Endometrial microvascular endothelial cells (primary cell): ENCODE measurements around the gene TRIM14. TPM values are rescaled to one million over a fixed set of nuclear protein-coding genes. Genes with fewer than 3 reads are reported as not detected.
"Not testable (repeated sequence)": the region's sequence is repeated elsewhere in the genome, so short reads cannot be mapped to it uniquely, and the experiment has no call there.

Experiments
- in situ Hi-C: cut with HindIII; loops from 2 replicates; pipeline ENCODE4 v1.10.0; 2017; ENCODE audit warnings: low sequenced_read_pairs, low pct_unique_long_range_greater_than_20kb; ENCODE audit errors: inconsistent ontology term
- total RNA-seq: library from RNA; depleted of rRNA; stranded (reverse); fragments of >200 nt; gene quantifications from one replicate; pipeline ENCODE4 v1.2.3, GENCODE V29; 2015; ENCODE audit errors: inconsistent ontology term

The TRIM14 gene
- total RNA-seq, 1 donor from 2014 or later = 17.1 TPM

- in situ Hi-C loops = no loop called here
These were observed 24.0 kb upstream of the TRIM14 start for GRCh38 chr9:98142925-98143481.

- in situ Hi-C loops = no loop called here
These were observed 23.3 kb upstream of the TRIM14 start for GRCh38 chr9:98142182-98142907.

- in situ Hi-C loops = no loop called here
These were observed 21.5 kb upstream of the TRIM14 start for GRCh38 chr9:98140503-98140902.

GRCh38 chr9:98136489-98136888 lies 17.5 kb upstream of the TRIM14 start:
- in situ Hi-C loops = no loop called here

- in situ Hi-C loops = no loop called here
These were observed 16.9 kb upstream of the TRIM14 start for GRCh38 chr9:98135938-98136337.

- in situ Hi-C loops = no loop called here
These were observed 16.5 kb upstream of the TRIM14 start for GRCh38 chr9:98135558-98135934.

GRCh38 chr9:98134702-98135557 lies 15.9 kb upstream of the TRIM14 start:
- in situ Hi-C loops = no loop called here

- in situ Hi-C loops = no loop called here
These were observed 14.0 kb upstream of the TRIM14 start for GRCh38 chr9:98132806-98133631.

- in situ Hi-C loops = no loop called here
These were observed 13.1 kb upstream of the TRIM14 start for GRCh38 chr9:98132158-98132557.

GRCh38 chr9:98130576-98131228 lies 11.7 kb upstream of the TRIM14 start:
- in situ Hi-C loops = no loop called here

GRCh38 chr9:98130060-98130459 lies 11.0 kb upstream of the TRIM14 start:
- in situ Hi-C loops = not testable (repeated sequence)

- in situ Hi-C loops = no loop called here
These were observed 10.4 kb upstream of the TRIM14 start for GRCh38 chr9:98129451-98129881.

- in situ Hi-C loops = no loop called here
These were observed 9.3 kb upstream of the TRIM14 start for GRCh38 chr9:98128316-98128715.

- in situ Hi-C loops = no loop called here
These were observed 8.2 kb upstream of the TRIM14 start for GRCh38 chr9:98127226-98127625.

GRCh38 chr9:98124637-98125426 lies 5.8 kb upstream of the TRIM14 start:
- in situ Hi-C loops = no loop called here

- in situ Hi-C loops = not testable (repeated sequence)
These were observed 5.1 kb upstream of the TRIM14 start for GRCh38 chr9:98124091-98124490.

GRCh38 chr9:98121058-98121457 lies 2.0 kb upstream of the TRIM14 start:
- in situ Hi-C loops = no loop called here

- in situ Hi-C loops = no loop called here
These were observed 1.5 kb upstream of the TRIM14 start for GRCh38 chr9:98120476-98120875.
